Measurements from ENCODE around the gene EIF6. TPM values are rescaled to one million over a fixed set of nuclear protein-coding genes. Genes with fewer than 3 reads are reported as not detected.

EIF6 gene
- total RNA-seq, 2 experiments from 2014 or later, result 106 to 113 TPM

GRCh38 chr20:35319871-35320197 lies 35.3 kb upstream of the EIF6 start:
- H3K4me2 ChIP-seq (ENCODE audit: low read length), result no peak overlapping the region
- no peak overlapping the region for H3K4me3 ChIP-seq (ENCODE audit: low read depth, low read length, poor library complexity, severe bottlenecking)
- H3K9me2 ChIP-seq (ENCODE audit: insufficient read depth, low read length), result no peaks in the 10 kb centered on the region
- intact Hi-C loops (cut with micrococcal nuclease; ENCODE audit: unreplicated experiment), result no loop called here
- H4K20me1 ChIP-seq (ENCODE audit: insufficient read depth, low read length), result no peaks in the 10 kb centered on the region
- H3K36me3 ChIP-seq (ENCODE audit: insufficient read depth, low read length), result no peaks in the 10 kb centered on the region
- ChIA-PET CTCF (ENCODE audit: unreplicated experiment) (no interaction called here), POLR2A (interaction anchor here (0.6 kb wide), 1 partner anchor 76 kb away, joined by 3 read pairs; no protein-coding TSS in a partner anchor)
- no peaks in the 10 kb centered on the region for H3K9me3 ChIP-seq (ENCODE audit: low read length)
- no peaks in the 10 kb centered on the region for H3K4me1 ChIP-seq (ENCODE audit: insufficient read depth, low read length, poor library complexity, severe bottlenecking)
- H3K27ac ChIP-seq (ENCODE audit: low read depth, low read length, poor library complexity, severe bottlenecking), result no peak overlapping the region
- H2AFZ ChIP-seq (ENCODE audit: low read length), result no peak overlapping the region
- H3K79me2 ChIP-seq (ENCODE audit: insufficient read depth, low read depth, low read length), result no peaks in the 10 kb centered on the region
- BruUV-seq (replicated peaks), result no TSS peak
- TF ChIP-seq EZH2phosphoT487 (IDR thresholded peaks at IDR 0.05; ENCODE audit: borderline replicate concordance, low read depth, low read length) (no peak), CTCF (conservative IDR thresholded peaks at IDR 0.05; ENCODE audit: low read length) (no peak)
- DNase-seq (ENCODE audit: low spot score), result no peak

- Histone ChIP-seq H2AFZ (ENCODE audit: low read length) (no peak overlapping the region), H3K36me3 (ENCODE audit: insufficient read depth, low read length) (no peaks in the 10 kb centered on the region), H3K79me2 (ENCODE audit: insufficient read depth, low read depth, low read length) (no peaks in the 10 kb centered on the region), H4K20me1 (ENCODE audit: insufficient read depth, low read length) (no peaks in the 10 kb centered on the region), H3K27ac (ENCODE audit: low read depth, low read length, poor library complexity, severe bottlenecking) (no peak overlapping the region), H3K9me2 (ENCODE audit: insufficient read depth, low read length) (no peaks in the 10 kb centered on the region), H3K4me3 (ENCODE audit: low read depth, low read length, poor library complexity, severe bottlenecking) (no peak overlapping the region), H3K4me1 (ENCODE audit: insufficient read depth, low read length, poor library complexity, severe bottlenecking) (no peaks in the 10 kb centered on the region), H3K4me2 (ENCODE audit: low read length) (no peak overlapping the region), H3K9me3 (ENCODE audit: low read length) (no peaks in the 10 kb centered on the region)
- no peak for DNase-seq (ENCODE audit: low spot score)
- no TSS peak for BruUV-seq (replicated peaks)
- TF ChIP-seq CTCF (conservative IDR thresholded peaks at IDR 0.05; ENCODE audit: low read length), result no peak
- TF ChIP-seq EZH2phosphoT487 (IDR thresholded peaks at IDR 0.05; ENCODE audit: borderline replicate concordance, low read depth, low read length), result no peak
- intact Hi-C loops (cut with micrococcal nuclease; ENCODE audit: unreplicated experiment), result no loop called here
- ChIA-PET CTCF (ENCODE audit: unreplicated experiment) (no interaction called here), POLR2A (interaction anchor here (0.7 kb wide), 1 partner anchor 35 kb away, joined by 4 read pairs; no protein-coding TSS in a partner anchor)
Observed at GRCh38 chr20:35319192-35319870, 34.8 kb upstream of the EIF6 start.

- BruUV-seq (replicated peaks), result no TSS peak
Observed at GRCh38 chr20:35318502-35319157, 34.1 kb upstream of the EIF6 start.

More at GRCh38 chr20:35318502-35319157, 34.1 kb upstream of the EIF6 start:
- H3K4me2 ChIP-seq (ENCODE audit: low read length), result no peak overlapping the region
- intact Hi-C loops (cut with micrococcal nuclease; ENCODE audit: unreplicated experiment), result no loop called here
- no peak overlapping the region for H3K4me3 ChIP-seq (ENCODE audit: low read depth, low read length, poor library complexity, severe bottlenecking)
- H3K9me2 ChIP-seq (ENCODE audit: insufficient read depth, low read length), result no peaks in the 10 kb centered on the region
- H3K27ac ChIP-seq (ENCODE audit: low read depth, low read length, poor library complexity, severe bottlenecking), result no peak overlapping the region
- DNase-seq (ENCODE audit: low spot score), result no peak
- H3K9me3 ChIP-seq (ENCODE audit: low read length), result no peaks in the 10 kb centered on the region
- H4K20me1 ChIP-seq (ENCODE audit: insufficient read depth, low read length), result no peaks in the 10 kb centered on the region
- H3K36me3 ChIP-seq (ENCODE audit: insufficient read depth, low read length), result no peaks in the 10 kb centered on the region
- H3K4me1 ChIP-seq (ENCODE audit: insufficient read depth, low read length, poor library complexity, severe bottlenecking), result no peaks in the 10 kb centered on the region
- no peak overlapping the region for H2AFZ ChIP-seq (ENCODE audit: low read length)
- H3K79me2 ChIP-seq (ENCODE audit: insufficient read depth, low read depth, low read length), result no peaks in the 10 kb centered on the region
- CTCF ChIA-PET (ENCODE audit: unreplicated experiment), result no interaction called here
- TF ChIP-seq CTCF (conservative IDR thresholded peaks at IDR 0.05; ENCODE audit: low read length) (no peak), EZH2phosphoT487 (IDR thresholded peaks at IDR 0.05; ENCODE audit: borderline replicate concordance, low read depth, low read length) (no peak)
- POLR2A ChIA-PET, result interaction anchor here (0.7 to 1.2 kb wide), 2 partner anchors 24 to 34 kb away, joined by 3 to 4 read pairs; no protein-coding TSS in a partner anchor
